OCI-LY1 (cell line): ENCODE data around the gene EHD1.

Source experiments
- EZH2 ChIP-seq: fragments of 200-600 bp; sonication (generic), shearing (Covaris generic); IDR thresholded peaks from 2 replicates; pipeline ENCODE4 v1.8.0; 2017; ENCODE audit warnings: borderline replicate concordance, mixed run types, mild to moderate bottlenecking, antibody characterized with exemption, low read length, moderate library complexity, mixed read lengths
- TF ChIP-seq, protein P1 (sequence below): fragments of 200-600 bp; sonication (generic), shearing (Covaris generic); IDR thresholded peaks from 2 replicates; pipeline ENCODE4 v1.5.1; 2017; ENCODE audit warnings: mild to moderate bottlenecking, antibody characterized with exemption, low read length, moderate library complexity, mixed read lengths

DNA sequence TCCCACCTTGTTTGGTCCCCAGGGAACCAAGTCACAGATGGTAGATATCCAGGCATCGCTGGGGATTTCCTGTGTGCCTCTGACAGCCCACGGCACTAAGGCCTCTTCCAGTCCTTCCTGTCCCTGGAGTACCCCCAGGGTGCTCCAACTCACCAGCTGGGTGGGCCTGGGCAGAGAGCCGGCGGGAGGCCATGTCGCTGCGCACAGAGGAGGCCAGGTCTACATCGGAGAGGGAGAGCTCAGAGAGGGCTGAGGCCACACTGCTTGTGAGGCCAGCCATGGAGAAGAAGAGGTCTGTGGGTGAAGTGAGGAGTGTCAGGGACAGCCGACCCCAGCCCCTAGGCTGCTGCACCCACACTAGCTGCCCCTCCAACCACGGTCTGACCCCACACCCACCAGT is 33.3 kb upstream of the EHD1 start:
- TF ChIP-seq, protein P1, sequence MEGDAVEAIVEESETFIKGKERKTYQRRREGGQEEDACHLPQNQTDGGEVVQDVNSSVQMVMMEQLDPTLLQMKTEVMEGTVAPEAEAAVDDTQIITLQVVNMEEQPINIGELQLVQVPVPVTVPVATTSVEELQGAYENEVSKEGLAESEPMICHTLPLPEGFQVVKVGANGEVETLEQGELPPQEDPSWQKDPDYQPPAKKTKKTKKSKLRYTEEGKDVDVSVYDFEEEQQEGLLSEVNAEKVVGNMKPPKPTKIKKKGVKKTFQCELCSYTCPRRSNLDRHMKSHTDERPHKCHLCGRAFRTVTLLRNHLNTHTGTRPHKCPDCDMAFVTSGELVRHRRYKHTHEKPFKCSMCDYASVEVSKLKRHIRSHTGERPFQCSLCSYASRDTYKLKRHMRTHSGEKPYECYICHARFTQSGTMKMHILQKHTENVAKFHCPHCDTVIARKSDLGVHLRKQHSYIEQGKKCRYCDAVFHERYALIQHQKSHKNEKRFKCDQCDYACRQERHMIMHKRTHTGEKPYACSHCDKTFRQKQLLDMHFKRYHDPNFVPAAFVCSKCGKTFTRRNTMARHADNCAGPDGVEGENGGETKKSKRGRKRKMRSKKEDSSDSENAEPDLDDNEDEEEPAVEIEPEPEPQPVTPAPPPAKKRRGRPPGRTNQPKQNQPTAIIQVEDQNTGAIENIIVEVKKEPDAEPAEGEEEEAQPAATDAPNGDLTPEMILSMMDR, result no peak
- no peak for TF ChIP-seq EZH2
